Sciatic nerve (tissue), 2 donors: ENCODE data around the gene GNG2. TPM values are rescaled to one million over a fixed set of nuclear protein-coding genes. Genes with fewer than 3 reads are reported as not detected.

Experiments used
- ATAC-seq: fragments of 200-7000 bp; cut with Tn5 transposase; one replicate; pipeline ENCODE4 v1.9.1; 2020; ENCODE audit warnings: mild to moderate bottlenecking, moderate library complexity
- DNase-seq: peaks from one replicate; pipeline ENCODE4 v3.0.0-alpha.2; 2020; ENCODE audit warnings: low spot score
- intact Hi-C: fragments of 100-400 bp; cut with DNase I; formaldehyde crosslinking; loops from one replicate; pipeline ENCODE4 v1.14.2; 2022
- total RNA-seq: library from RNA; stranded (reverse); fragmentation: NEBNext Ultra II Directional; extraction: Animal tissue kit (Norgen Biotek cat#: 25700); gene quantifications from one replicate; pipeline ENCODE4 v1.2.1, GENCODE V29; 2021
- donor health status: DM: no; HTN: no; CAD: no.
- donor health status: DM: no; HTN: no; CAD: no.

The GNG2 gene
- total RNA-seq, 1 donor from 2014 or later, result 180 TPM

DNA sequence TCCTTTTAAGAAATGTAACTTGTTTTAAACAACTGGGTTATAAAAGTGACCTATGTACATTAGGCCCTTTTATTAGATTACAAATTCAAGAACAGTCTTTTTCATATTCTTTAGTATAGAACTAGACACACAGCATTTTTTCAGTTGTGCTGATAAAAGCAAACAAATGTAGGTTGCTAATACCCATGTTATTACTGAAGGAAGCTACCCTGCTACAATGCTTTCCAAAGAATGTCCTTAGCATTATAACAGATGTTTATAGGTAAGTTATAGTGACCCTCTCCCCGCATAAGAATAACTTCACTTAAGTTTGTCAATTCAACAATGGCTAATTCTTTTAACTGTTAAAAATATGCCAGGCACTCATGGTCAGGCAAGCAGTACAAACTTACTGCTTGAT lies 146.8 kb downstream of the GNG2 start:
- DNase-seq (no peak), ATAC-seq (no peak)
- intact Hi-C loops, result no loop called here

- ATAC-seq (no peak), DNase-seq (no peak)
- intact Hi-C loops, result no loop called here
These were observed 147.2 kb downstream of the GNG2 start for GRCh38 chr14:52007637-52008036.

DNA sequence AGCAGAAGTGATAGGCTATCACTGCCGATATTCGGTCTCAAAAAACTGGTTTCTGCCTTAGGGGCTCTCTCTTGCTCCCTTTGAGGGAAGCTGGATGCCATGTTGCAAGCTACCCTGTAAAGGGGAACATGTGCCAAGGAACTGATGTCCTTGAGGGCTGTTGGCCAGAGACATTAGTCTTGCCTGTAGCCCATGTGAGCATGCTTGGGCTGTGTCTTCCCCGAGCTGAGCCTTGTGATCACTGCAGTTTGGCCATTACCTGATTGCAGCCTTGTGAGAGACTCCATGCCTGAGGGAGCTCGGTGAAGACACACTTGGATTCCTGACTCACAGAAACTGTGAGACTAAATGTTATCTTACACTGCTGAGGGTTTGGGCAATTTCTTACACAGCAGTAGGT lies 147.7 kb downstream of the GNG2 start:
- no peak for ATAC-seq
- no peak for DNase-seq
- intact Hi-C loops, result no loop called here

DNA sequence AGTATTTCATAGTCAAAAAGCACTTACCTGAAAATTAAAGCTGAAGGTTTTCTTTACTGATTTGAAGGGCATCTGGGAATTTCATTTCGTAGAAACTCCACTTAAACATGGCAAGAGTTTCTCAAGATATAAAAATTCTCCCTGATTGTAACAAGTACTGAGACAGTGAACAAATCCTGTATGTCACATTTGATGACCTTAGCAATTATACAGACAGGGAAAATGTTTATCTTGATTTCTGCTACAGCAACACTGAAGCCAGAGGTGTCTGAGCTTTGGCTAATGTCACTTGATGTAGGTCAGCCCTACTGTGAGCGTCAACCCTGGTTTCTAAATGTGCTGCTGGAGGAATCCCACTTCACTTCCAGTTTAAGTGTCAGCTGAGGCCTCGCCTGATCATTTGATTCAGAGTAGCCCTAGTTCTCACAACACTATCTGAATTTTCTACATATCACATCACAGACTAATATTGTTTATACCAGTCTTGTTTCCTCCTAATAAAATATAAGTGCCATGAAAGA lies 149.8 kb downstream of the GNG2 start:
- no peak for ATAC-seq
- DNase-seq, result no peak
- intact Hi-C loops, result no loop called here

- no peak for DNase-seq
- ATAC-seq, result no peak
- intact Hi-C loops, result no loop called here
These were observed 151.1 kb downstream of the GNG2 start for GRCh38 chr14:52011523-52011922.

DNA sequence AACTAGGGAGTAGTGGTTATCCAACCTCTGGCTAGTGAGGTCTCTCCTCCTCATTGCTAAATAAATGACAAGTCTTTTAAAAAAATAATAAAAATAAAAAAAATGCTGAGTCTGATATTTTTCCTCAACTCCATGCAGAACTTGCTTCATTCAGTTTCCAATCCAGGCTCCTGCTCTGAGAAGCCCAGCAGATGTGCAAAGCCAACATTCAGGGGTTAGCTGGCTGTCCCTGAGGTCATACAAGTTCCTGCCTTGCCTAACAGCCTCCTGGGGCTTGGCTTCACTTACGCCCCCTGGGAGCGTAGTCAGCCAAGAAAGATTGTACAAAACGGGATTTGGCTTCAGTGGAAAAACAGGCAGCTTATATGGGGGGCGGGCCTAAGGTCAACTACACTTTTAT lies 152.2 kb downstream of the GNG2 start:
- DNase-seq, result no peak
- intact Hi-C loops, result no loop called here
- peak; percentile 84 for ATAC-seq

GRCh38 chr14:52013984-52014600 lies 153.7 kb downstream of the GNG2 start:
- ATAC-seq, result peak; percentile 12
- intact Hi-C loops, result no loop called here

GRCh38 chr14:52014601-52015267 lies 154.3 kb downstream of the GNG2 start:
- intact Hi-C loops, result no loop called here
- no peak for ATAC-seq
- no peak for DNase-seq

More at GRCh38 chr14:52013984-52014600, 153.7 kb downstream of the GNG2 start:
- no peak for DNase-seq

DNA sequence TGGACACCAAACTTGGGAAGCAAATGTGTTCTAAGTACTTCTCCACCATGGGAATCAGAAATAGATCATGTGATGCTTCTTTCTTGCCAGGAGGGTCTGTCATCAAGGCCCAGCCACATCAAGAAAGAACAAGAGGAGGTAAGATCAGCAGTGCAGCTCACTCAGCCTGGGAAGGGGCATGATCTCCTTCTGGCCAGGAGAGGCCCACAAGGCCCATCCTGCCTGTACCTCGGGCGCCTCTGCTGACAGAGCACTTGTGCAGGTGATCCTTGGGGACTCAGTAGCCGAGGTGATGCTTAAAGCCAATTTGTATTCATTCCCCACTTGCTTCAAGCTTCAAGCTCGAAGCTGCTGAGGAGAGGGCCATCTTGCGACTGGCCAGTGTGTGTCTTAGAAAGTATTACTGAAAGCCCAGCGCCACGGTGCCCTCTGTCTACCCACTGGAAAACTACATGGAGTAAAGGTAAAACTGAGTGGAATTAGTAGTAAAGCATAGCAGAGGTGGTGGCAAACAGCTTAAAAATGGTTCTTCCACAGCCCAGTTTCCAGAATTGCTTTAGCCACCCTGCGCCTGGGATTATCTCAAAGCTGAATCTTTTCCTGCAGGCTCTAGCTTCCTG lies 155.1 kb downstream of the GNG2 start:
- intact Hi-C loops, result no loop called here
- ATAC-seq (peak; percentile 33), DNase-seq (no peak)

DNA sequence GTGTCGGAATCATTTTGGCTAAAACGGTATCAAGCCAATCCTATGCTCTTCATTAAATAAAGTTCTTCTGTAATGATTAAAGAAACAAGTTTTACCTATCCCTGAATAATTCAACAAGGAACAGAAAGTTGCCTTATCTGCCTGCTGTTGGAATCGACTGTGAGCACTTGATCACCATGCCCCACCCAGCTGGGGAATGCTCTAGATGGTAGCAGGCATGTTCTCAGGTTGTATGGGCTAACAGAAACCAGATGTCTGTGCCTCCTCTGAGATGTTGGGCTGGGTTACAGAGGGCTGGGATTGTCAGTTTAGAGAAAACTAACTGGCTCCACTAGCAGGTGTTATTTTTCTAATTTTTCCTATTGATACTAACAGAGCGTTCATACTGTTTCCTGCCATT lies 157.8 kb downstream of the GNG2 start:
- intact Hi-C loops, result no loop called here
- ATAC-seq, result no peak
- DNase-seq, result no peak

GRCh38 chr14:52018970-52019369 lies 158.6 kb downstream of the GNG2 start:
- intact Hi-C loops, result no loop called here
- no peak for ATAC-seq
- DNase-seq, result no peak

Other genes starting within 250 kb of the GNG2 start
- 52.0 TPM for gene FRMD6, start 208.7 kb upstream of the GNG2 start, total RNA-seq
- 110 TPM for gene RTRAF, start 128.9 kb downstream of the GNG2 start, total RNA-seq
- gene NID2, start 208.4 kb downstream of the GNG2 start, total RNA-seq, result 125 TPM